ENCODE results near the gene POLR3K.

- TF ChIP-seq CEBPB (IDR thresholded peaks at IDR 0.05) (no peak), CTCF (IDR thresholded peaks at IDR 0.05) (no peak), POLR2A (IDR thresholded peaks at IDR 0.05; ENCODE audit: low read length) (no peak), ZSCAN20 (CRISPR knock-in tag; IDR thresholded peaks at IDR 0.05) (no peak), BCL3 (IDR thresholded peaks at IDR 0.05) (no peak), RNF2 (IDR thresholded peaks at IDR 0.05; ENCODE audit: borderline replicate concordance, low read depth) (no peak), EP300 (IDR thresholded peaks at IDR 0.05) (no peak), MAZ (IDR thresholded peaks at IDR 0.05; ENCODE audit: borderline replicate concordance, low read depth, low read length) (no peak), NR3C1 (IDR thresholded peaks at IDR 0.05) (no peak), NFE2L2 (conservative IDR thresholded peaks at IDR 0.05; ENCODE audit: low read length) (no peak), ZFP36 (IDR thresholded peaks at IDR 0.05; ENCODE audit: borderline replicate concordance, partially characterized antibody) (no peak)
These were observed 30.6 kb upstream of the POLR3K start for GRCh38 chr16:83781-84615.
